Measurements from ENCODE around the gene ALDH9A1. TPM values are rescaled to one million over a fixed set of nuclear protein-coding genes. Genes with fewer than 3 reads are reported as not detected.
A peak's percentile ranks its signal among the peaks of the same experiment; 100 is the strongest.
"Not testable (repeated sequence)": the region's sequence is repeated elsewhere in the genome, so short reads cannot be mapped to it uniquely, and the experiment has no call there.

Gene ALDH9A1
- 101 TPM for total RNA-seq

DNA sequence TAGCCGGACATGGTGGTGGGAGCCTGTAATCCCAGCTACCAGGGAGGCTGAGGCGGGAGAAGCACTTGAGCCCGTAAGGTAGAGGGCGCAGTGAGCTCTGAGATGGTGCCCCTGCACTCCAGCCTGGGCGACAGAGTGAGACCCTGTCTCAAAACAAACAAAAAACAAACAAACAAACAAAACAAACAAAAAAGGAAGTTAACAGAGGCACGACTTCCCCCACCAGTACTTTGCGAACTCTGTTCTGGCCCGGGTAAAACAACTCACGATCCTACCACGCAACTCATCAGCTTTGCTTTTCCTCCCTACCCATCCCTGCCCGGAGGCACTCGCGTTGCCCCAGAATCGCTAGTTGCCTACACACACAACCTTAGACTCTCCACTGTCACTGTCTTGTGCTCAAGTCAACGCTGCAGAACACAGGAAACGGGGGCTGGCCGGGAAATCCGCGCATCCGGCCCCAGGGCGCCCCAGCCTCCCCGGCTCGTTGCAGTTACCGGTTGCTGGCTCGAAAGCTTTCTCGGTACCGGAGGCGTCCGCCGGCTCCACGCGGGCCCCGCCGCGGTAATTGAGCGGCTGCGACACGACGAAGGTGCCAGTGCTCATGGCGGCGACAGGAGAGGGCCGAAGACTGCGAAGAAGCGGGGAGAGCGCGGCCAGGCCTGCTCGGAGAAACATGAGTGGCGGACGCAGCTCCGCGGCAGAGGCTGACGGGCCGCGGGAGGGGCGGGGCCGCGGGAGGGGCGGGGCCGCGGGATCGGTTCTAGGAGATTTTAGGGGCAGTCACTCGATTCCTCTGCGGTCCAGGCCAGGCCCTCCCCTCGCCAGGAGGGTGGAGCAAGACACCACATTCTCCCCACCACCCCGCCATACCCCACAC is at the start of gene ALDH9A1:
Gene ALDH9A1, minus strand, starts transcription at position 682 of the 880 bp plus-strand sequence. Its CDS starts 4 bp downstream, at position 678.
- peak; percentile 84 for DNase-seq

DNA sequence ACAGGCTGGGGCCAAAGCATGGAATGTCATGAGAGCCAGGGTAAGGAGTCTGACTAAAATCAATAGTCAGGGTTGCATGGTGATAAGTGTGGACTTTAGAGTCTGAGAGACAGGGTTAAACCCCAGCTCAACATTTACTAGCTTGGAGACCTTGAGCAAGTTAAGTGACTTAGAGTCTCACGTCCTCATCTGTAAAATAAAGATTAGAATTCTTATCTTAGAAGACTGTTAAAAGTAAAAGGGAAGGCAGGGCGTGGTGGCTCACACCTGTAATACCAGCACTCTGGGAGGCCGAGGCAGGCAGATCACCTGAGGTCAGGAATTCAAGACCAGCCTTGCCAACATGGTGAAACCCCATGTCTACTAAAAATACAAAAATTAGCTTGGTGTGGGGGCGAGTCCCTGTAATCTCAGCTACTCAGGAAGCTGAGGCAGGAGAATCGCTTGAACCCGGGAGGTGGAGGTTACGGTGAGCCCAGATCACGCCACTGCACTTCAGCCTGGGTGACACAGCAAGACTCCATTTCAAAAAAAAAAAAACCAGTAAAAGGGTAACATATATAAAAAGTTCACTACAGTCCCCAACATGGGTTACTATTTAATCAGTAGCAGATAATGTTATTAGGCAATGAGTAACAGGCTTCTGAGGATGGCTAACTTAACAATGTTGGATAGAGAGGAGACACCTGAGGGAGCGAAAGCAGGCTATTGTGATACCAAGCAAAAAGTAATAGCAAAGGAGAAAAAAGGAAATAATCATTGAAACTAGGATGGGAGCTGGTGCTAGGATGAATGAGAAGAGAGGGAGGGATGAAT is 49.5 kb upstream of the ALDH9A1 start:
- DNase-seq = no peak

DNA sequence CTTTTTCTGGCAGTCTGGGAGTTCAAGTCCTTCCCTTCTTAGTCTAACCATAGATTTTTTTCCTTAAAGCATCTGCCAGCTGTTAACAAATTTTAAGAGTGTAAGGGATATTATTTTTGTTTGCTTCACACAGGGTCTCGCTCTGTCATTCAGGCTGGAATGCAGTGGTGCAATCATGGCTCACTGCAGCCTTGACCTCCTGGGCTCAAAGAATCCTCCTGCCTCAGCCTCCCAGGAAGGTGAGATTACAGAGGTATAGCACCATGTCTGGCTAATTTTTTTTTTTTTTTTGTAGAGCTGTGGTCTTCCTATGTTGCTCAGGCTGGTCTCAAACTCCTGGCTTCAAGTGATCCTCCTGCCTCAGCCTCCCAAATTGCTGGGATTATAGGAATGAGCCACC is 46.6 kb upstream of the ALDH9A1 start:
- DNase-seq = not testable (repeated sequence)

DNA sequence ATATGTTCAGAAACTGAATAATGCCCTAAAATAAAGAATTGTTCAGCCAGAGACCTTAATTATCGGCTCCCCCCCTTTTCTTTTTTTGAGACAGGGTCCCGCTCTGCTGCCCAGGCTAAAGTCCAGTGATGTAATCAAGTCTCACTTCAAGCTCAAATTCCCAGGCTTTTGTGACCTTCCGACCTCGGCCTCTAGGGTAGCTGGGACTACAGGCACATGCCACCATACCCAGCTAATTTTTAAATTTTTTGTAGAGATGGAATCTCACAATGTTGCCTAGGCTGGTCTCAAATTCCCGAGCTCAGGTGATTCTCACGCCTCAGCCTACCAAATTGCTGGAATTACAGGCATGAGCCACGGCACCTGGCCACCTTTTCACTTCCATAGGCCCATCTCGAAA is 43.8 kb upstream of the ALDH9A1 start:
- no peak for DNase-seq

DNA sequence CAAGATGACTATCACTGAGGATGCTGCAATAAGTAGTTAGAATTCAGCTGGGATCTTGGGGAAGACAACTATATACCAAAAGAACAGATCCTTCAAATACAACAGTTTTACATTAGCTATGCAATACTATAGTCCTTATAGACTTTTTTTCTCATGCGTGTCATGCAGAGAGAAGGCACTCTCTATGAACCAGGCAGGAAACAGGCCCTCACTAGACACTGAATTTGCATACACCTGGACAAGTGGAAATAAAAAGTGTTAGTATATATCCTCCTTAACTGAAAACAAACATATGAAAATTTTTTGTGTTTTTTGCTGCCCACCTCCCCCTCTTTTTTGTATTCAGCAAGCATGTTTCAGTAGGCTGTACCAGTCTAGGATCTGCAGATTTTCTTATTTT is 40.4 kb upstream of the ALDH9A1 start:
- no peak for DNase-seq

DNA sequence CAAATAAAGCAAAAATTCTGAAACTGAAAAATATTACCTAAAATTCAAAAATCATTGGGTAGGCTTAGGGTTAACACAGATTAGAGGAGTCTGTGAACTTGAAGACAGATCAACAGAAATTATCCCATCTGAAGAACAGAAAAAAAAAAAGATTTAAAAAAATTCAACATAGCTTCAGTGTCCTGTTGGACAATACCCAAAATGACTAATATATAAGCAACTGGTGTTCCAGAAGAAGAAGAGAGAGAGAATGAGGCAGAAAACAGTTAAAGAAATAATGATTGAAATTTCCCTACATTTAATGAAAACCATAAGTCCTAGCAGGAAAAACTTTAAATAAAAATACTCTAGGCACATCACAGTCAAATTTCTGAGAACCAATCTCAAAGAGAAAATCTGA is 38.8 kb upstream of the ALDH9A1 start:
- no peak for DNase-seq

DNA sequence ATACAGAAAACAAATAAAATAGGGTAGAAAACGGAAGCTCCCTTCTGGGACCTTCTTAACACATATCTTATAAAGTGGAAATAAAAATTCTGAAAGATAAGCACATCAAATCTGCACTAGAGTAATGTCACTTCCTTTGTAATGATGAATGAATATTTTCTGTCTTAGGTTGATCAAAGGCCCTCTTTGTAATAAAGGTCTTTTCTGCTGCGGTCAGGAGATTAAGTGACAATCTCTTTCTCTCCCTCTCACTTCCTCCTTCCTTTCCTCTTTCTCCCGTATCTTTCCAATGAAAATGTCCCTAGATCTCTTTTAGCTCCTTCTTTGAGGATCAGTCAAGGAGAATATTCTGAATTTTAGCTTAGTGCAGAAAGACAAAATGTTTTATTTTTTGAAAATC is 36.5 kb upstream of the ALDH9A1 start:
- DNase-seq = no peak

DNA sequence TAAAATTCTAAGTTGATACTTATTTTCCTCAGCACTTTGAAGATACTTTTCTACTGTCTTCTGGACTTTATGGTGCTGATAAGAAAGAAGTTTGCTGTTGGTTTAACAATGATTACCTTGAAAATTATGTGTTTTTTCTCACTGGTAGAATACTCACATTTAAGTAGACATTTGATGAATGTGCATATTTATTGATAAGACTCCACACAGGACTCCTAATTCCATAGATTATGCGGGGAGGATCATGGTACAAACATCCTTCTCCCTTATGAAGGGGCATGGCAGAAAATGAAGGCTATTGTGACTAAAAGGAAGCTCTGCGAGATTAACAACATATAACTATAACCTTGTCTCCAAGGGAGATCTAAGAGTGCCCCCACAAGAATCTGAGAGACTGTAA is 28.5 kb upstream of the ALDH9A1 start:
- DNase-seq = no peak

DNA sequence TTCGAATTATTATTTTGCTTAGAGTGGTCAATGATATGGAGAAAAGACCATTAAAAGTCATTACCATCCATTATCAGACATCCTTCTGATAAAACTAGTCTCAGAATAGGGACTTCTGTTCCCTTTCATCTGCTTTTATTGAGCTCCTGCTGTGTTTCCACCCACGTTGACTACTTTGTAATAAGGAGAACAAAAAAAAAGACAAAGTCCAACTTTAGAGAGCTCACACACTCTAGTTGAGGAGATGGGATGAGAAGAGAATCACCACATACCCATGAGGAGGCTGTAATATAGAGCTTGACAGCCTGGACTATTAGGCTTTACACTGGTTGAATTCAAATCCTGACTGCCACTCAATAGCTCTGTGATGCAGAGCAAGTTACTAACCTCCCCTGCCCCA is 27.8 kb upstream of the ALDH9A1 start:
- DNase-seq = no peak

DNA sequence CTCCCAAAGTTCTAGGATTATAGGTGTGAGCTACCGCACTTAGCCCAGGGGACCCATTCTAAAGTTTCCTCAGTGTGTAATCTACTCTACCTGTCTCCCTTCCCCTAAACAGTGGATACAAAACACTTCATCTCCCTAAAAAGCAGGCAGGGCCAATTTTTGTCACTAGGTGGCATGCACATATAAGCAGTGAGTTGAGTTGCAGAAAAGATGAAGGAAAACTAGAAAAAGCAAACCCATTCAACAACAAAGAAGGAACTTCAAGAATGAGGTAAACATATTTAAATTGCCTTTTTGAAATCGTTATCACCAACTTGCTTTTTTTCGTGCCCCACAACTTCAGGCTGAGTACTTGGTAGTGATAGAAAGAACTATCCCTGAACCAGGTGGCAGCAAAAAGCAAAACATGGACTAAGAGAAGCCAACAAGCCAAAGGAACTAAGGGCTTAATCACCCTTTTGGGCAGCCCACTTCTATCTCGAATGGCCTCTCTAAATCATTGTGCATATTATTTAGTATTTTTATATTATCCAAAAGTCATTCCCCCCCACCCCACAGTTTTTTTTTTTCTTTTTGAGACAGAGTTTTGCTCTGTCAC is 19.7 kb upstream of the ALDH9A1 start:
- peak; percentile 29 for DNase-seq

DNA sequence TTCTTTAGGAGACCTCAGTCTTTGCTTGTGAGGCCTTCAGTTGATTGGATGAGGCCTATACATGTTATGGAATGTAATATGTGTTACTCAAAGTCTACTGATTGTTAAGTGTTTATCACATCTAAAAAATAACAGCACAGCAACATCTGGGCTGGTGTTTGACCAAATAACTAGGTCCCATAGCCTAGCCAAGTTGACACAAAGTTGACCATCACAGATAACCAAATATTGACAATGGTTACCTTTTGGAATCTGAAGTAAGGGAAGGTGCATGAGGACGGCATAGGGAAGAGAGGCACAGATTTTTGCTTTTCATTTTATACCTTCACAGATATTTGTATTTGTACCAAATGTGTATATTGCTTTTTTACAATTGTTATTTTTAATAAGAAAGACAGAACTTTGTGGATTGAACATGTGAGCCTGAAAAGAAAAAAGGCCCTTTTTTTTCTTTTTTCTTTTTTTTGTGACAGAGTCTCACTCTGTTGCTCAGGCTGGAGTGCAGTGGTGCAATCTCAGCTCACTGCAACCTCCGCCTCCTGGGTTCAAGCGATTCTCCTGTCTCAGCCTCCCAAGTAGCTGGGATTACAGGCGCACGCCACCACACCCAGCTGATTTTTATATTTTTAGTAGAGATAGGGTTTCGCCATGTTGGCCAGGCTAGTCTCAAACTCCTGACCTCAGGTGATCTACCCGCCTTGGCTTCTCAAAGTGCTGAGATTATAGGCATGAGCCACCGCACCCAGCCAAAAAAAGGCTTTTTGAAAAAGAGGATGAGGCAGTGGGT is 18.1 kb upstream of the ALDH9A1 start:
- DNase-seq = not testable (repeated sequence)

DNA sequence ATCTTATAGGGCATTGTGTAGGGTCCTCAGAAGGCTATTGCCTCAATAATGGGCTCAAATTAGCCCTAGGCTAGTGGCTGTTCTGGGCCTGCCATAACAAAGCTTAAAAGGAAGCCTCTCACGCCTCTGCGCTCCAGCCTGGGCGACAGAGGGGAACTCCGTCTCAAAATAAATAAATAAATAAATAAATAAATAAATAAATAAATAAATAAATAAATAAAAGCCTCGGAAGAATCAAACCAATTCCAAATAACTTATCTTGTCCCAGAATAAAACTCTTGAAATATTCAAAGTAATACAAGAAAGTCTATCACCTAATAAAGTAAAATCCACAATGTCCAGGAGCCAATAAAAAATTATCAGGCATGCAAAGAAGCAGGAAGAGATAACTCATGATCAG is 14.4 kb upstream of the ALDH9A1 start:
- no peak for DNase-seq

DNA sequence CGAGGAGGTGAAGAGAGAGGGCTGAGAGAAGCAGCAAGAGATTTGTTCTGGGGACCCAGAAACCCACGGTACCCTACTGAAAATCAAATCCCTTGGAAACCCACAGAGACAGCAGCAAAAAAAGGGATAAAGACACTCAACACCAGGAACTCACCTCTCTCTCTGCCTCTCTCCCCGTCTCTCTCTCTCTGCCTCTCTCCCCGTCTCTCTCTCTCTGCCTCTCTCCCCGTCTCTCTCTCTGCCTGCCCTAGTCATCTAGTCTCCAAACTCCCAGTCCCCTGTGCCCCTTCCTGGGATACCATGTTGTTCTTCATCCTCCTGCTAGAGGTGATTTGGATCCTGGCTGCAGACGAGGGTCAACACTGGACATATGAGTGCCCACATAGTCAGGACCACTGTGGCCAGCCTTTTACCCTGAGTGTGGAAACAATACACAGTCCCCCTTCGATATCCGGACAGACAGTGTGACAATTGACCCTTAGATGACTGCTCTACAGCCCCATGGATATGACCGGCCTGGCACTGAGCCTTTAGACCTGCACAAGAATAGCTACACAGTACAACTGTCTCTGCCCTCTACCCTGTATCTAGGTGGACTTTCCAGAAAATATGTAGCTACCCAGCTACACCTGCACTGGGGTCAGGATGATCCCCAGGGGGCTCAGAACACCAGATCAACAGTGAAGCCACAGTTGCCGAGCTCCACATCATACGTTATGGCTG is 9.8 kb upstream of the ALDH9A1 start:
- no peak for DNase-seq

DNA sequence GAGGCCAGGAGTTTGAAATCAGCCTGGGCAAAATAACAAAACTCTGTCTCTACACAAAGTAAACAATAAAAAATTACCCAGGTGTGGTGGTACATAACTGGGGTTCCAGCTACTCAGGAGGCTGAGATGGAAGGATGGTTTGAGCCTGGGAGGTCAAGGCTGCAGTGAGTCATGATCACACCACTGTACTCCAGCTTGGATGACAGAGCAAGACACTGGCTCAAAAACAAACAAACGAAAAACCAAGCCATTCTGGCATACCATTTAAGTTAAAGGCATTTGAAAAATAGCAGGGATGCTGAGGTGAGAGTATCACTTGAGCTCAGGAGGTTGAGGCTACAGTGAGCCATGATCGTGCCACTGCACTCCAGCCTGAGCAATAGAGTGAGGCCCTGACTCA is 5.3 kb upstream of the ALDH9A1 start:
- DNase-seq = no peak

DNA sequence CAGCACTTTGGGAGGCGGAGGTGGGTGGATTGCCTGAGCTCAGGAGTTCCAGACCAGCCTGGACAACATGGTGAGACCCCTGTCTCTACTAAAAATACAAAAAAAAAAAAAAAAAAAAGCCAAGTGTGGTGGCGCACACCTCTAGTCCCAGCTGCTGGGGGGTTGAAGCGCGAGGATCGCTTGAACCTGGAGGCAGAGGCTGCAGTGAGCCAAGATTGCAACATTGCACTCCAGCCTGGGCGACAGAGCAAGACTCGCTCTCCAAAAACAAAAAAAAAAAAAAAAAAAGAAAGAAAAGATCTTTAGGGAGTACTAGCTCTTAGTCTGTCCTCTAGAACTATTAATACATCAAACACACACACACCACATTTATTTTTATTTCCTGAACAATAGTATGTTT is 3.6 kb upstream of the ALDH9A1 start:
- DNase-seq = not testable (repeated sequence)

DNA sequence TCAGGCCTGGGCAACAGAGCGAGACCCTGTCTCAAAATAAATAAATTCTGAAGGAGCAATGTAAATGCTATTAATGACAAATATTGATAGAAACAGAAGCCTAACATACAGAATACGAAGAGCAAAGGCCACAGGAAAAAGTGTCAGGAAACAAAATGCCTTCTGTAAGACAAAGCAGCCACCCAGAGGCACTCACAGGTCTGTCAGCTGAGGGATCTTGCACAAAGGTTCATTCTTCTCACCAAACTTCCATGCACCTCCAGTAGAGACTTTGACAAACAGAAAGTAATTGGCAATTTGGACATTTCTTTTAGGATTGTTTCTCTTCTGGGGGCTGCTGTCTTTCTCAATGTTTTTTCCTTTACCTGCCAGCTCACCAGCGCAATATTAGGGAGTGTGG is 1.2 kb upstream of the ALDH9A1 start:
- DNase-seq = no peak

DNA sequence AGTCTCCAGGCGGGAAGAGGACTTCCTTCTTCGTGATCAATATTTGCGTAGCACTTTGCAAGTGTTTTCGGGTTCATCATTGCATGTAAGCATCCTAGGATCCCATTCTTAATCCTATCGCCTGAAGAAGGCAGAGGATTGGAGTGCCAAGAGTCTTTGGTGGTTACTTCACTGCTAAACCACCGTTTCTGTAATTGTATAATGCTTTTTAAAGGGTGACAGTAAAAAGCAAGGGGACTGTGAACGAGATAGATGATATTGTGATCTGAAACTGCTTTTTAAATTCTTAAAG is 345 bp upstream of the ALDH9A1 start:
- no peak for DNase-seq

DNA sequence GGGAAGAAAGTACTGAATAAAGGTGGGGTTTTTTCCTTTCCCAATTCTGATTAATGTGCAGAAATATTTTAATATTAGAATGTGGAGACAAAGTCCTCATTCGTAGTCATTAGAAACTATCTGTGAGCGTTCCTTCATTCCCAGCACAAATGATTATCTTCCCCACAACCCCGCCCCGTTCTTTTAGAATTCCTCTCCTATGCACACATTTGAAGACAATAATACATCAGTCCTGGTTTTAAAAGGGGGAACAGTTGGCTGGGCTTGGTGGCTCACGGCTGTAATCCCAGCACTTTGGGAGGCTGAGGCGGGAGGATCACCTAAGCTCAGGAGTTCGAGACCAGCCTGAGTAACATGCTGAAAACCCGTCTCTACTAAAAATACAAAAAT is 876 bp downstream of the ALDH9A1 start:
- DNase-seq = no peak

DNA sequence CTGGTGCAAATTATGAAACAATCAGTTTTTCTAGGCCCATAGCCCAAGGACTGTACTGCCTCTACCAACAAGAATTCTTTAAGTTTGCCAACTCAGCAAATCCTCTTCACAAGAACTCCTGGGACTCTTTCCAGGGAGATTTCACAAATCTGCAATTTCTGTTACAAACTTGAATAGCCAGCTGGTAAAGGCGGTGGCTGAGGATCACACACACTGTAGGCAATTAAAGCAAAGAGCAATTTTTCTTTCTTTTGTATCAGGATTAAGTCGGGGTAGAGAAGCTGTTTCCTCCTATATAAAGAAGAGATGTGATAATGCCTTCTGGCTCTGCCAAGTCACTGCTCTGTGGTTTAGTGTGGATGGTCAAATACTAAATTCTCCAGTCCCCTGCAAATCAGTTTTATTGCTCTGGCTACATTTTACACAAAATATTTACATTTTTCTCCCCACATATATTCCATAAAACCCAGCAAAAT is 1.7 kb downstream of the ALDH9A1 start:
- peak; percentile 82 for DNase-seq

DNA sequence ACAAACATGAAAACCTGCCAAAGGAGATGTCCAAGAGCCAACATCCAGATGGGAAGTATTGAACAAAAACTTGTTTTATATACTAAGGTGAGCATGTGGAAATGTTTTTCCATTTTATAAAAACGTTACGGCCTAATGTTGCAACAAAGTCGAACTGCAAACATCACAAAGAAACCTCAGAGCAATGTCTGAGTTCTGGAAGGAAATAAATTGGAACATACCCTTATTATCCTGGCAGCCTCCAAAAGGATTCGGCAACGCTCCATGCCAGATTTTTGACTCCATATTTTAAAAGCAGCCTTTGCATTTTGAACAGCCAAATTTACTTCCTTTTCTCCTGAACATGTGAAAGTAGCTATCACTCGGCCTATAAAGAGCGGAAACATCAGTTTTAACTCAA is 3.3 kb downstream of the ALDH9A1 start:
- peak; percentile 42 for DNase-seq

DNA sequence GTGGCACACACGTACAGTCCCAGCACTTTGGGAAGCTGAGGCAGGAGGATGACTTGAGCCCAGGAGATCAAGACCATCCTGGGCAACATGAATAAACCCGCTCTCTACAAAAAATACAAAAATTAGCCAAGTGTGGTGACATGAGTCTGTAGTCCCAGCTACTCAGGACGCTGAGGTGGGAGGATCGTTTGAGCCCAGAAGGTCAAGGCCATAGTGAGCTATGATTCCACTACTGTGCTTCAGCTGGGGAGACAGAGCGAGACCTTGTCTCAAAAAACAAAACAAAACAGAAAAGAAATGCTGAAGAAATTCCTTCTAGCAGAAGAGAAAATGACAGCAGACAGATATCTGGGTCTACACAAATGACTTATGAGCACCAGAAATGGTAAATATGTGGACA is 10.3 kb downstream of the ALDH9A1 start:
- no peak for DNase-seq

DNA sequence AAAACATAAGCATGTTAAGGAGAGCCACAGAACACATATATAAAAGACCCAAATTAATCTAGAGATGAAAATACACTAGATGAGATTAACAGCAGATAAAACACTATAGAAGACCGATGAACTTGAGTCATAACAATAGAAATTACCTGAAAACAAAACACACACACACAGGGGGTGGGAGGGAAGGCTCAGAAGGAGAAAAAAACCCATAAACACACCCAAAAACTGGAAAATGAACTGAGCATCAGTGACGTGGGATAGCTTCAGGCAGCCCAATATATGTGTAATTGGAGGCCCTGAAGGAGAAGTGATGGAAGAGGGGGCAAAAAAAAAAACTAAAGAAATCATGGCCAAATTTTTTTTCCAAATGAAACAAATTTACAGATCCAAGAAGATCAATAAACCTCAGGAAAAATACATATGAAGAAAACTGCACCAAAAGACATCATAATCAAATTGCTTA is 11.4 kb downstream of the ALDH9A1 start:
- DNase-seq = no peak
